GM06990 (cell line): ENCODE measurements around the gene FBXO3.

Source experiments
- DNase-seq: peaks from one replicate; pipeline ENCODE4 v3.0.0-alpha.2; 2011; ENCODE audit not compliant: insufficient read length; ENCODE audit errors: extremely low read depth
- H3K27me3 ChIP-seq: replicated peaks from 2 replicates; pipeline ENCODE4 v1.6.0; 2011; ENCODE audit warnings: low read length; ENCODE audit not compliant: control insufficient read depth, insufficient read depth
- H3K36me3 ChIP-seq: 2 replicates; pipeline ENCODE4 v1.5.1; 2011; ENCODE audit warnings: low read length; ENCODE audit not compliant: control insufficient read depth, insufficient read depth
- H3K4me3 ChIP-seq: replicated peaks from 2 replicates; pipeline ENCODE4 v1.5.1; 2011; ENCODE audit warnings: low read depth, mild to moderate bottlenecking, control low read depth, low read length
- CTCF ChIP-seq: IDR thresholded peaks from 2 replicates; pipeline ENCODE4 v1.5.1; 2011; ENCODE audit warnings: low read length, control low read depth, mild to moderate bottlenecking, inconsistent platforms; ENCODE audit not compliant: insufficient read depth, poor library complexity, severe bottlenecking

The FBXO3 gene

GRCh38 chr11:33767624-33768023, 6.7 kb downstream of the FBXO3 start:
- no peak for TF ChIP-seq CTCF
- DNase-seq = no peak
- H3K36me3 ChIP-seq = peaks cover 2% of the 10 kb centered on the region; the same call in 1 of the 2 replicates
- H3K4me3 ChIP-seq = no peak overlapping the region
- no peaks in the 10 kb centered on the region for H3K27me3 ChIP-seq

- DNase-seq = no peak
- no peak for TF ChIP-seq CTCF
- peaks cover 2% of the 10 kb centered on the region; the same call in 1 of the 2 replicates for H3K36me3 ChIP-seq
These were observed 8.2 kb downstream of the FBXO3 start for GRCh38 chr11:33766085-33766484.

GRCh38 chr11:33761471-33761870, 12.8 kb downstream of the FBXO3 start:
- no peak for DNase-seq
- no peak for TF ChIP-seq CTCF
- H3K27me3 ChIP-seq = no peaks in the 10 kb centered on the region
- no peak overlapping the region for H3K4me3 ChIP-seq
- peaks cover 2% of the 10 kb centered on the region; the same call in 1 of the 2 replicates for H3K36me3 ChIP-seq

More at GRCh38 chr11:33766085-33766484, 8.2 kb downstream of the FBXO3 start:
- H3K4me3 ChIP-seq = no peak overlapping the region
- H3K27me3 ChIP-seq = no peaks in the 10 kb centered on the region

GRCh38 chr11:33753304-33753967, 20.9 kb downstream of the FBXO3 start:
- Histone ChIP-seq H3K36me3 (peaks cover 3% of the 10 kb centered on the region; the same call in 1 of the 2 replicates), H3K27me3 (no peaks in the 10 kb centered on the region), H3K4me3 (peak overlapping the region; percentile 13; the same call in 1 of the 2 replicates)
- DNase-seq = peak; percentile 52
- no peak for TF ChIP-seq CTCF

GRCh38 chr11:33751878-33752277, 22.4 kb downstream of the FBXO3 start:
- DNase-seq = no peak
- peaks cover 3% of the 10 kb centered on the region; the same call in 1 of the 2 replicates for H3K36me3 ChIP-seq
- no peaks in the 10 kb centered on the region for H3K27me3 ChIP-seq
- no peak for TF ChIP-seq CTCF
- no peak overlapping the region for H3K4me3 ChIP-seq
